ENCODE results near the gene MRPL3.

DNA sequence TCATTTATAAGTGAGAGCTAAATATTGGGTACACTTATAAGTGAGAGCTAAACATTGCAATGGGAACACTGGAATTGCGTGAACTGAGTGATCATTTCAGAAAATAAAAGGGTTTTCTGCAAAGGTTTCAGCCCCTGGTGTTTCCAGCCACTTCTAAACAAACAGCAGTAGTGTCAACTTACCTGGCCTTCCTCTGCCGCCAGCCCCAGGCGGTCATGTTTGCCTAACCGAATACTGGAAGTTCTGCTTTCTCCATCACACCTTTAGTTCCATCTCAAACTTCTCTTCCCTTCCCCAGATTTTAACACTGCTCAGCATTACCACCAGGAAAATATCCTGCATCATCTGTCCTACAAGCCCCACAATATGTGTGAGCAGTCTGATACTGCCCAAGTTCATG is 58.6 kb downstream of the MRPL3 start:
- TF ChIP-seq CTCF (IDR thresholded peaks at IDR 0.05) (no peak), POLR2AphosphoS5 (IDR thresholded peaks at IDR 0.05) (no peak), EP300 (IDR thresholded peaks at IDR 0.05) (no peak), POLR2A (IDR thresholded peaks at IDR 0.05) (no peak)

Measured in upper lobe of left lung (tissue), 4 donors.